Measurements from ENCODE around the gene GGT5.
"Not testable (repeated sequence)": the region's sequence is repeated elsewhere in the genome, so short reads cannot be mapped to it uniquely, and the experiment has no call there.

The GGT5 gene

GRCh38 chr22:24207264-24208011 is 37.4 kb downstream of the GGT5 start:
- no peak overlapping the region for H3K4me3 ChIP-seq (ENCODE audit: low read depth, low read length)
- peak; percentile 33 for DNase-seq (ENCODE audit: low read depth, low spot score)
- in situ Hi-C loops (cut with HindIII; ENCODE audit: low sequenced_read_pairs), result no loop called here
- TF ChIP-seq CTCF (IDR thresholded peaks at IDR 0.05; ENCODE audit: low read depth, low read length), result no peak

- H3K4me3 ChIP-seq (ENCODE audit: low read depth, low read length); in situ Hi-C loops (cut with HindIII; ENCODE audit: low sequenced_read_pairs): not testable (repeated sequence)
- DNase-seq (ENCODE audit: low read depth, low spot score), result peak; percentile 29
Measured at GRCh38 chr22:24206460-24207263, 38.2 kb downstream of the GGT5 start.

- no peak for TF ChIP-seq CTCF (IDR thresholded peaks at IDR 0.05; ENCODE audit: low read depth, low read length)
- in situ Hi-C loops (cut with HindIII; ENCODE audit: low sequenced_read_pairs), result no loop called here
- H3K4me3 ChIP-seq (ENCODE audit: low read depth, low read length), result no peak overlapping the region
- DNase-seq (ENCODE audit: low read depth, low spot score), result no peak
Measured at GRCh38 chr22:24205438-24206195, 39.3 kb downstream of the GGT5 start.

GRCh38 chr22:24203856-24204255 is 41.0 kb downstream of the GGT5 start:
- DNase-seq (ENCODE audit: low read depth, low spot score); H3K4me3 ChIP-seq (ENCODE audit: low read depth, low read length); in situ Hi-C loops (cut with HindIII; ENCODE audit: low sequenced_read_pairs): not testable (repeated sequence)

GRCh38 chr22:24201681-24202614 is 42.9 kb downstream of the GGT5 start:
- H3K4me3 ChIP-seq (ENCODE audit: low read depth, low read length), result no peak overlapping the region
- no peak for DNase-seq (ENCODE audit: low read depth, low spot score)
- TF ChIP-seq CTCF (IDR thresholded peaks at IDR 0.05; ENCODE audit: low read depth, low read length), result no peak
- in situ Hi-C loops (cut with HindIII; ENCODE audit: low sequenced_read_pairs), result no loop called here

GRCh38 chr22:24200619-24201212 is 44.2 kb downstream of the GGT5 start:
- DNase-seq (ENCODE audit: low read depth, low spot score), result peak; percentile 79
- in situ Hi-C loops (cut with HindIII; ENCODE audit: low sequenced_read_pairs), result no loop called here
- H3K4me3 ChIP-seq (ENCODE audit: low read depth, low read length), result no peak overlapping the region
- TF ChIP-seq CTCF (IDR thresholded peaks at IDR 0.05; ENCODE audit: low read depth, low read length), result no peak

All from astrocyte of the spinal cord (primary cell).